ENCODE measurements around the gene SGMS2.

Gene SGMS2

GRCh38 chr4:107831140-107831539 is 6.4 kb downstream of the SGMS2 start:
- no peak for DNase-seq

GRCh38 chr4:107832275-107832807 is 7.6 kb downstream of the SGMS2 start:
- DNase-seq: no peak

GRCh38 chr4:107834241-107834794 is 9.6 kb downstream of the SGMS2 start:
- no peak for DNase-seq

GRCh38 chr4:107835406-107835805 is 10.7 kb downstream of the SGMS2 start:
- no peak for DNase-seq

GRCh38 chr4:107837317-107837716 is 12.6 kb downstream of the SGMS2 start:
- DNase-seq: no peak

GRCh38 chr4:107837776-107838618 is 13.3 kb downstream of the SGMS2 start:
- peak; percentile 75 to 76 for DNase-seq

- peak; percentile 13 to 25 for DNase-seq
Observed at GRCh38 chr4:107838861-107839565, 14.3 kb downstream of the SGMS2 start.

- DNase-seq: no peak
Observed at GRCh38 chr4:107843391-107843790, 18.7 kb downstream of the SGMS2 start.

- DNase-seq: no peak
Observed at GRCh38 chr4:107845681-107846080, 20.9 kb downstream of the SGMS2 start.

GRCh38 chr4:107850438-107850837 is 25.7 kb downstream of the SGMS2 start:
- DNase-seq: no peak

- no peak for DNase-seq
Observed at GRCh38 chr4:107853444-107854355, 29.0 kb downstream of the SGMS2 start.

- no peak for DNase-seq
Observed at GRCh38 chr4:107854356-107855022, 29.8 kb downstream of the SGMS2 start.

- DNase-seq: no peak
Observed at GRCh38 chr4:107855723-107856122, 31.0 kb downstream of the SGMS2 start.

- DNase-seq: no peak
Observed at GRCh38 chr4:107856901-107857300, 32.2 kb downstream of the SGMS2 start.

- DNase-seq: no peak
Observed at GRCh38 chr4:107857741-107858140, 33.0 kb downstream of the SGMS2 start.

- DNase-seq: no peak
Observed at GRCh38 chr4:107858158-107858742, 33.5 kb downstream of the SGMS2 start.

GRCh38 chr4:107862658-107863057 is 37.9 kb downstream of the SGMS2 start:
- no peak for DNase-seq

- DNase-seq: no peak
Observed at GRCh38 chr4:107863416-107863815, 38.7 kb downstream of the SGMS2 start.

- DNase-seq: no peak
Observed at GRCh38 chr4:107863850-107864371, 39.2 kb downstream of the SGMS2 start.

- DNase-seq: no peak
Observed at GRCh38 chr4:107866726-107867125, 42.0 kb downstream of the SGMS2 start.

- DNase-seq: no peak
Observed at GRCh38 chr4:107870236-107870635, 45.5 kb downstream of the SGMS2 start.
